Hematopoietic multipotent progenitor cell (in vitro differentiated cells): ENCODE measurements around the gene MRM3. TPM values are rescaled to one million over a fixed set of nuclear protein-coding genes. Genes with fewer than 3 reads are reported as not detected.
A peak's percentile ranks its signal among the peaks of the same experiment; 100 is the strongest.
"Not testable (repeated sequence)": the region's sequence is repeated elsewhere in the genome, so short reads cannot be mapped to it uniquely, and the experiment has no call there.

Experiments used
- DNase-seq, 3 donors: peaks; one replicate each; pipeline ENCODE4 v3.0.0-alpha.2; 2011 to 2015; ENCODE audit warnings: low read depth in 2 of 3, low spot score in 2 of 3
- total RNA-seq: library from RNA; depleted of rRNA; stranded (reverse); fragments of >200 nt; gene quantifications from one replicate; pipeline ENCODE4 v1.2.3, GENCODE V29; 2012

MRM3 gene
- total RNA-seq, 1 donor: 29.4 TPM

DNA sequence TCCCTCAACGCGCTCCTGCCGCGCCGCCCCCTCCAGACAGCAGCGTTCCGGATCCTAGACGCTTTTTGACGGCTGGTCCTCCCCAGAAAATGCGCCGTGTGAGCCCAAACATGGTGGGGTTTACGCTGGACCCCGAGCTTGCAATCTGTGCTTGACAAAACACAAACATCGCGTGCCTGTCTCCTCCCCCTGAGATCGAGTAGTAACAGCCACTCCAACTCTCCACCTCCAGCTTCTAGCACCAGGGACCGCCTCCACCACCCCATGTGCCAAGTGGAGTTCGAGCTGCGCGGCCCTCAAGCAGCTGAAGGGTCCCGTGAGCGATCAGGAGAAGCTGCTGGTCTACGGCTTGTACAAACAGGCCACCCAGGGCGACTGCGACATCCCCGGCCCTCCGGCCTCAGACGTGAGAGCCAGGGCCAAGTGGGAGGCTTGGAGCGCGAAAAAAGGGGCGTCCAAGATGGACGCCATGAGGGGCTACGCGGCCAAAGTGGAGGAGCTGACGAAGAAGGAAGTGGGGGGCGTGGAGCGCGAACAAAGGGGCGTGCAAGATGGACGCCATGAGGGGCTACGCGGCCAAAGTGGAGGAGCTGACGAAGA is 29.4 kb upstream of the MRM3 start:
- peak in 2 of 3 donors; percentile 47 to 64 for DNase-seq

DNA sequence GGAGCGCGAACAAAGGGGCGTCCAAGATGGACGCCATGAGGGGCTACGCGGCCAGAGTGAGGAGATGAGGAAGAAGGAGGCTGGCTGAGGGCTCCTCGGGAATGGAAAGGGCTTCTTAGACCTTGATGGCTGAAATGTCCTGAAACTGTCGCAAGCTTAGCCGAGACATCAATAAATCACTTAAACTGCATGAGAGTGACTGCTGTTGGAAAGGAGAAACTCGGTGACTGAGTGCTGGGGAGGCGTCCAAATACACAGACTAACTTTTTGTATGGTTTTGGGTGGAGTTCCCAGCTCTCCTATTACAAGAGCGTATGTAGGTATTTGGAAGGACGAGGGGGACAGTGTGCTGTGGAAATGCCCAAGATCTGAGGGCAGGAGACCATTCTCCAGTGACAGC is 28.7 kb upstream of the MRM3 start:
- peak in 1 of 3 donors; percentile 7 for DNase-seq

DNA sequence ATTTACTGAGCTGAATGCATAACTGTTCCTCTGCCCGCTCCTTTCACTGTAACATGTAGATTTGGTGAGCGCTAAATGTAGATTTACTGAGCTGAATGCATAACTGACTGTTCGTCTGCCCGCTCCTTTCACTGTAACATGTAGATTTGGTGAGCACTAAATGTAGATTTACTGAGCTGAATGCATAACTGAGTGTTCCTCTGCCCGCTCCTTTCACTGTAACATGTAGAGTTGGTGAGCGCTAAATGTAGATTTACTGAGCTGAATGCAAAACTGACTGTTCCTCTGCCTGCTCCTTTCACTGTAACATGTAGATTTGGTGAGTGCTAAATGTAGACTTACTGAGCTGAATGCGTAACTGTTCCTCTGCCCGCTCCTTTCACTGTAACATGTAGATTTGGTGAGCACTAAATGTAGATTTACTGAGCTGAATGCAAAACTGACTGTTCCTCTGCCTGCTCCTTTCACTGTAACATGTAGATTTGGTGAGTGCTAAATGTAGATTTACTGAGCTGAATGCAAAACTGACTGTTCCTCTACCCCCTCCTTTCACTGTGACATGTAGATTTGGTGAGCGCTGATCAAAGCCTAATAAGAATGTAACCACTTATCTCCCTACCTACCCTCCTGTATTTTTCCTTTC is 26.7 kb upstream of the MRM3 start:
- not testable (repeated sequence) for DNase-seq

DNA sequence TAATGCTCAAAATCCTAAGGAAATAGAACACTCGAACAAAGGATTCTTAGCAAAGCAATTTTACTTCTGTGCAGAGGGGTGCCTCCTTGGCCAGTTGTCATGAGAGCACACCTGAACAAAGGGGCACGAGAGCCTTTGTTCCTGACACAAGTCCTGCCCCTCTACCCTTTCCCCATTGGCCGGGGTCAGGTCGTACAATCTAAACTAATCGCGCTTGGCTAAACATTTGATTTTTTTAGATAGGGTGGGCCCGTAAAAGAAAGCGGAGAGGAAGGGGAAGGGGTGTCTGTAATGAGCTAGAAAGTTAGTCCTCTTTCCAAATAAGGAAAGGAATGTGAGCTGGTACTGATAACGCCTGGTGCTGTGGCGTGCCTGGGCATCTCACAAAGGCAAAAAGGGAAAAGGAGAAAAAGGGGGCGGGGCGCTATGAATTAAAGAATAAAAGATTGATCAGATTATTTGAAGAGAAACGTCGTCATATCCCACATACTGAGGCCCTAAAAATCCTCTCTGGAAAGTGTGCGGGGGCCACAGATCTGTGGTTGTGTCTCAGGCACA is 26.1 kb upstream of the MRM3 start:
- DNase-seq: not testable (repeated sequence)

DNA sequence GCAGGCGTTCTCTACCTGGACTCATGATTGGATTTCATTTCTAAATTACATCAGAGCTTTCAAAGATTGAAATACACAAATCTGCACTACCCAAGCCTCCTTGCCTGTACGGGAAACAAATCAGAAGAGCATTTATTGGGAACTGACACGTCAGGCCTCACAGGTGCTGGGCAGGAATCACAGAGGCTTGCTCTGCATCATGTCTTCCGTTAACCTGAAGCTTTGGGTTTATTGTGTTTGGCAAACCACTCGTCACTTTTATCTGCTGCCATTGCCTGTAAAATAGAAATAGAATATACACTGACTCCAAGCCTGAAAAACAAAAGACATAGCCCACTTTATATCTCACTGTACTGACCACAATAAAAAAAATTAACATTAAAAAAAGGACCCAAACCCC is 22.2 kb upstream of the MRM3 start:
- DNase-seq: no peak

DNA sequence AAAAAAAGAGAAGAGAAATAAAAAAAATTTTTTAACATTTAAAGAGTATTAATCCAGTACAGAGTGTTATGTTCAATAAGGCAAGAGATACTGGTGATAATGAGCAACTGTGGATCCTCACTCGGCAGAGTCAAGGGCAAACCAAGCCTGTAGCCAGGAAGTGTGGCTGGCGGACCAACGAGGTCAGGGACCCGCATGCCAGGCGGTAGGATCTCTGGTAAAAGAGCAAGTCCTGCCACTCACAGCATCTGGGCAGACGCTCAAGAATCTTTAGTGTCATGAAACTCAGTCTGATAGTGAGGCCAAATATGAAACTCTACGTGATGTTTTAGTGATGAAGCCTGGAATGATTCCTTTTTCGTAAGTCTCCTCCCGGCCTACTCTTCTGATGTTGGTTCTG is 21.8 kb upstream of the MRM3 start:
- DNase-seq: no peak

DNA sequence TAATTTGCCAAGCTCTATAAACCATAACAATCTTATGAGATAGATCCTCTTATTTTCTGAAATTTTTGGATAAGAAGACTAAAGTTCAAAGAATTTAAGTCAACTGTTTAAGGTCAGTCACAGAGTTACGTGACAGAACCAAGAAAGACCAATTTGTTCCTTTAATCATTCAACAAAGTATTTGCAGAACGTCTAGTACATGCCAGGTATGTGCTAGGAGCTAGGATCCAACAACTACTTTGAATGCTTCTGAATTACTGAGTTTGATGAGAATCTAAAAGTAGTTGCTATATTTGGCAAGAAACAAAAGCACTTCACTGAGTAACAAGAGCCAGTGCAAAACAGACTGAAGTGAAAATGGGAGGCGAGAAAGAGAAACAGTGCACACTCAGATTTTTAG is 15.1 kb upstream of the MRM3 start:
- DNase-seq: no peak

DNA sequence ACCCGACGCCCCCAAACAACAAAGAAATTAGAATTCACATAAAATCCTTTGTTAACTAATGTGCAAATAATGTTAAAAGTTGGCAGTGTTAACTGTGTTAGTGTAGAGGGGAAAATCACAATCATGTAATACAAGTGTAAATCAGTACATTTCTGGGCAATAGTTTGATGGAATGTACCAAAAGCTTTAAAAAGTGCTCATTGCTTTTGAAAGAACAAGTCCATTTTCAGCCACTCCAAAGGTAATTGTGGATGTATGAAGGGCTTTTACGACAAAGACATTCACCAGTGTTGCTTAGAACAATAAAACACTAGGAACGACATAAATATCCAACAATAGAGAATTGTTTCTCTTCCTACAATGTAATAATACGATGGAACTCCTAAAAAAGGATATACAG is 9.1 kb upstream of the MRM3 start:
- DNase-seq: no peak

DNA sequence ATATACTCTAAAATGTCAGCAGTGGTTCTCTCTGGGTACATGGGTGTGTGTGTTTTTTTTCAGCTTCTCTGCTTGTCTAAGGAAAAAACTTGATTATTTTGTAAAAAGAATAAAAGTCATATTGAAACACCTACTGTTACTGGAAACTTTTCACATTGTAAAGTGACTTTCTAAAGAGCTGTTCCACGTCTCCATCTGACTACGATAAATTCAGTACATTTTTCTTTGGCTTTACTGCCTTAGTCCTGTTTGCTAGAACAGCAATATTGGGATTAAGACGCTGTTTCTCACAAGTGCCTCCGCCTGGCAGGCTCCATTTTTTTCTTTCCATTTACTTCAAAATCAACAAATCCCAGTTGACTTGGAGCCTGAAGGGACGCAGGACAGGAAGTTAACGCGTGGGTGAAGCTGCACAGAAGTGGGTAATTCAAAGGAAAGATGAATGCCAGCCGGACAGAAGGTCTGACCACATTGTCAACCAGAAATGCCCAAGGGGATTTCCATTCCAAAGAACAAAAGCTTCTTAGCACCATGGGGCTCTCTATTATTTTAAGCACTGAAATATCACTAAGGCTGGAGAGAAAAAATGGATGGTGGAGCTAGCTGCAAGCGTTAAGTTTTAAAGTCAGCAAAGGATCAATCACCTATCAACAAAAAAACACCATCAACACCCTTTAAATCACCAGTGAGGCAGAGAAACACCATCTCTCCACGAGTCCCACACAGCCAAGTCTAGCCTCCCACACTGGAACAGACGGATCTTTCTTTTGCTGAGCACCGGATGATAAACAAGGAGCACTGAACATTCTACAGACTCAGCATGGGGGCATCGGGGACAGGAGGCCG is 8.5 kb upstream of the MRM3 start:
- no peak for DNase-seq

DNA sequence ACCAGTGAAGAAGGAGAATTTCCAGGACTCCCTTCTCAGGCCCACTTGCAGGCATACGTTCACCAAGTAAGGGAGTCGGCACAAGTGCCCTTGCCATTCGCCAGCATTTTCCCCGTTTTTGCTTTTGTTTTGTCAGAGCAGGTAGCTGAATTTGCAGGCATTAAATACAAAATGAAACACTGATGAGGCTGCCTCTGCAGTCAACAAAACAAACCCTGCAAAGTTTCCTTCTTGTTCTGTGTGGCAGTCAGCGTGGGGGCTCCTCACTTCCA is 7.9 kb upstream of the MRM3 start:
- DNase-seq: no peak

DNA sequence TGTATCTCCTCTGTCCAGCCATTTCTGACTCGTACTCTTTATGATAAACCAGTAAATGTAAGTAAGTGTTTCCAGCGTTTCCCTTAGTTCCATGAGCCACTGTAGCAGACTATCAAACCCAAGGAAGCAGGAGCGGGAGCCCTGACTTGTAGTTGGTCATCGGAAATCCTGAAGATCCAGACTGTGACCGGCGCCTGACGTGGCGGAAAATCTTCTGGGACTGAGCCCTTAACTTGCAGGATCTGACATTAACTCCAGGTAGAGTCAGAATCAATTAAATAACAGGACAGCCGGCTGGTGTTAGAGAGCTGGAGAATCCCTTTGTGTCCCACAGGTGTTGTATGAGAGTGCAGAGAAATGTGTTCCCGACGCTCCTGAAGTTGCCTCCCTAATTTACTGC is 4.1 kb upstream of the MRM3 start:
- no peak for DNase-seq

DNA sequence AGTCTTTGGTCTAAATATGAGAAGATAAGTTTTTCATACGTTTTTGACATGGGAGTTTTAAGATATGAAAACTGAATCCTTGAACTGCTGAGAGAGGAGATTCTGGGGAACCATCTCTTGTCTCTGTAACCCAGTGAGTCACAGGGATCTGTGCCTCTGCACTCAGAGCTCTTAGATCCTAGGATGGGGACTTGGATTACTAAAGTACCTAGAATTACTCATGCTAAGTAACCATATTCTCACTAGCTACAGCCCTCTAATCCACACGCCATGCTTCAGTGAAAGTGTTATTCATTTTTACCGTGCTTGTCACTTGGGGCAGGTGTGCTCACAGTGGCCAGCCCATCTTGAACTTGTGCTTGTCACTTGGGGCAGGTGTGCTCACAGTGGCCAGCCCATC is 2.0 kb downstream of the MRM3 start:
- DNase-seq: no peak

DNA sequence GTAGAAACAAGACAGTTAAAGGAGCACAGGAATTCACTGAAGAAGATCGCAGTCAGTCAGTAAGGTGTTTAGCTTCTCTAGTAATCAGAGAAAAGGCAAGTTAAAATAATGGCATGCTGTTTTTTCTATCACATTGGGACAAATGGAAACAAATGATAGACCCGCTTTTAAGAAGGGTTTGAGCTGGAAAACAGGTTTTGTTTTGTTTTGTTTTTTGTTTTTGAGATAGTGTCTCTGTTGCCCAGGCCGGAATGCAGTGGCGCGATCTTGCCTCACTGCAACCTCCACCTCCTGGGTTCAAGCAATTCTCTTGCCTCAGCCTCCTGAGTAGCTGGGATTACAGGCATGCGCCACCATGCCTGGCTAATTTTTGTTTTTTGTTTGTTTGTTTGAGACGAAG is 3.7 kb downstream of the MRM3 start:
- not testable (repeated sequence) for DNase-seq

DNA sequence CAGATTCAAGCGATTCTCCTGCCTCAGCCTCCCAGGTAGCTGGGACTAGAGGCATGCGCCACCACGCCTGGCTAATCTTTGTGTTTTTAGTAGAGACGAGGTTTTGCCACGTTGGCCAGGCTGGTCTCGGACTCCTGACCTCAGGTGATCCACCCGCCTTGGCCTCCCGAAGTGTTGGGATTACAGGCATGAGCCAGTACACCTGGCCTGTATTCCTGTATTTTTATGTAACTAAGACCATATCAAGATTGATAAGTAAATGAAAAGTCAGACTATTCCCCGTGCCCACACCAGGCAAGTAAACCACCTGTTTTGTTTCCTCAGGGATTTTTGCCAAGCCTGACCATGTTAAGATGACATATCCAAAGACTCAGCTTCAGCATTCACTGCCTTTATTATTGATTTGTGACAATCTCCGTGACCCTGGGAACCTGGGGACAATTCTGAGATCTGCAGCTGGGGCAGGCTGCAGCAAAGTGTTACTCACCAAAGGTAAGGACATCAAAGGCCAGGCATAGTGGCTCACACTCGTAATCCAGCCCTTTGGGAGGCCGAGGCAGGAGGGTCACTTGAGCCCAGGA is 5.6 kb downstream of the MRM3 start:
- no peak for DNase-seq

DNA sequence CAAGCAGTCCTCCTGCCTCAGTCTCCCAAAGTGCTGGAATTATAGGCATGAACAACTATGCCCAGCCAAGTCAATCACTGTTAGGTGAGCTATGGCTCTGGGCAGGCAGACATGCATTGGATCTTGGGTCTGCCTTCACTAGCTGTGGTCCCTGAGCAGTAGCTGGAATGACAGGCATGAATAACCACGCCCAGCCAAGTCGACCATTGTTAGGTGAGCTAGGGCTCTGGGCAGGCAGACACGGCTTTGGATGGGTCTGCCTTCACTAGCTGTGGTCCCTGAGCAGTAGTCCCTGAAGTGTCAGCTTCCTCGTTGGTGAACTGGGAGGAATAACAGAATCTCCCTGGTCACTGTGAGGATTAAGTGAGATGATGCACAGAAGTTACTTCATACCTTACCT is 6.4 kb downstream of the MRM3 start:
- no peak for DNase-seq

DNA sequence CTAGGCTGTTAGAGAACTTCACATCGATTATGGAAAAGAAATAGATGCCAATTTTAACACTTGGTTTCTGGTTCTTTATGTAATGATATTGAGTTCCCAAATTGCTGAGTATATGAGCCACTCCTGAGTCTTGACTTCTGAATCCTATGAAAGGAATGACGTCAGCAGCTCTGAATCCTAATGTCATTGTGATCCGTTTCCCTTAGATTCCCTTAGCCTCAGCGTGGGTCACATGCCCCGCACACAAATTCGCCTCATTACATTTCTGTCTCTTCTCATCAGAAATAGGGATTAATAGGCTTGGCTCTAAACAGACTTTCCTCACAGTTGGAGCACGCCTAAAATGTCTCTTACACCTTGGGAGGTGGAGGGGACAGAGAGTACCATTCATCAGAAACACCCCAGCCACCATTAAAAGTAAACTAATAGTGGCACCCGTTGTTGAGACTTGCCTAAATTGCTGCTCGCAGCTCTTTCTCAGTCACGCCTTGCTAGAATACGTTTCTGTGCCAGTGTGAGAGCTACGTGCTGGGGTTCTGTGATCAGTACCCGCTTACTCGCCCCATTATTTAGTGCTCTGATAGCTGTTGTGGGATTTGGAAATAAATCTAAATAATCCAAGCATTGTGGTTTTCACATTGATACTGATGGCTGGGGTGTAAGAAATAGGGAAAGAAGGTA is 7.1 kb downstream of the MRM3 start:
- no peak for DNase-seq

DNA sequence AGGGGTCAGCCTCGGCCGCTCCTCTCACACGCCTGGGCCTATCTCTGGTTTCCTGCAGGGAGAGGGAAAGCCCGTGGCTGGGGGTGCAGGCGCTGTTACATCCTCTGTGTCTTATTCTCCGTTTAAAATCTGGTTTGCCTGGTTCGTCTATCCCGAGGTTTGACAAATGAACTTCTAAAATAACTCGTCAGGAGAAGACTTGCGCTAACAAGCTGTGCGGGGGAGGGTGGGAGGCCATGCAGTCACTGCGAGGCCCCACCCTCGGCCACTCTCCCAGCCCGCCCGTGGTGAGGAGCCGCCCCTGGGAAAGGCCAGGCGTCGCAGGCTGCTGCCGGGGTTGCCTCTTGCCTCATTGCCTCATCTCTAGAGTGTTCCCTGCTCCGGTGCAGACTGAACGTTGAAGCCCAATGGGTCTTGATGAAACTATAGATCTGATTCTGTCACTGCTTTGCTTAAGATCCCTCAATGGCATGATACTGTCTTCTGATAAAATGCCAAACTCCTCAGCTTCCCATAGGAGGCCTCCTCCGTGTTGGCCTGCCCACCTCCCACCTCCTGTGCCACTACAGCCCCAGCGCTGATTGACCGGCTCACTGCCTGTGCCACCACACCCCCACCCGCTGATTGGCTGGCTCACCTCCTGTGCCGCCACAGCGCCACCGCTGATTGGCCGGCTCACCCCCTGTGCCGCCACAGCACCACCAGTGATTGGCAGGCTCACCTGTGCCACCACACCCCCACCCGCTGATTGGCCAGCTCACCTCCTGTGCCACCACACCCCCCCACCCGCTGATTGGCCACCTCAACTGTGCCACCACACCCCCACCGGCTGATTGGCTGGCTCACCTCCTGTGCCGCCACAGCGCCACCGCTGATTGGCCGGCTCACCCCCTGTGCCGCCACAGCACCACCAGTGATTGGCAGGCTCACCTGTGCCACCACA is 8.0 kb downstream of the MRM3 start:
- not testable (repeated sequence) for DNase-seq

DNA sequence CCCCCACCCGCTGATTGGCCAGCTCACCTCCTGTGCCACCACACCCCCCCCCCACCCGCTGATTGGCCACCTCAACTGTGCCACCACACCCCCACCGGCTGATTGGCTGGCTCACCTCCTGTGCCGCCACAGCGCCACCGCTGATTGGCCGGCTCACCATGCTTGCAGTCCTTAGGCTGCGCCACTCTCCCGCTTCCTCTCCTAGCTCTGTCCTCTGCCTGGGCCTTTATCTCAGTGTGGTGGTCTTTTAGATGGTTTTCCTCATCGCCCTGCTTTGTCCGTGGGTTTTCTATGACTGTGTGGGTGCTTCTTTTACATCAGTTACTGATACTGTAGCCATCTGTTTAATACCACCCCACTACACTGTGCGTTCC is 8.7 kb downstream of the MRM3 start:
- not testable (repeated sequence) for DNase-seq

DNA sequence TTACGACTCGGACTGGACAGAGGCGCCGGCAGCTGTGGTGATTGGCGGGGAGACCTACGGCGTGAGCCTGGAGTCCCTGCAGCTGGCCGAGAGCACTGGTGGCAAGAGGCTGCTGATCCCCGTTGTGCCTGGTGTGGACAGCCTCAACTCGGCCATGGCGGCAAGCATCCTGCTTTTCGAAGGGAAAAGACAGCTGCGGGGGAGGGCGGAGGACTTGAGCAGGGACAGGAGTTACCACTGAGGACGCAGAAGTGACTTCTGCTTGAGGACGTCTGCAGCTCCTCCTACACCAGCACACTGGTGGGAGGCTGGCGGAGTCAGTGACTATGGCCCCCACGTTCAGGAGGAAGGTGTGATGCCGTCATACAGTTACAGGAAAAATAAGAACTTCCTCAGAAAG is 9.7 kb downstream of the MRM3 start:
- DNase-seq: no peak

DNA sequence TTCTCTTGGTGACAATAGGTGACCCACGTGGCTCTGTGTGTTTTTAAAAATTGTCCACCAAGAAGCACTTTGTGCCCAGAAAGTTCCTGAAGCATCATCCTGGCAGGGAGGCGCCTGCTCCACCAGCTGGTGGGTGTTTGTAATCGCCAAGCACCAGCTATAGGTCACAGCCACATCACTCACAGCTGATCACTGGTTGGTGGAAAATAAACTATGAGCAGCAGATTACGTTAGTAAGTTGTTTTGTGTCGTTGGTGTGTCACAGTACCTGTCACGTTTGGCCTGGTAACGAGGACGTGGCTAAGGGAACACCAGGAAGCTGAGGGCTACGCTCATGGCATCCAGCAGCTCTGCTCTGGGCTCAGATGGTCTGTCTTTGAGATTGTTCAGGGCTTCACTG is 10.1 kb downstream of the MRM3 start:
- DNase-seq: no peak
